Erythroblast (primary cell): Measurements from ENCODE around the gene SNX14.
"Not testable (repeated sequence)": the region's sequence is repeated elsewhere in the genome, so short reads cannot be mapped to it uniquely, and the experiment has no call there.

Experiments used
- GATA1 ChIP-seq: IDR thresholded peaks from 2 replicates; pipeline ENCODE4 v1.6.1; 2011; ENCODE audit warnings: low read depth, mild to moderate bottlenecking, control low read depth, low read length, moderate library complexity
- POLR2A ChIP-seq: IDR thresholded peaks from 2 replicates; pipeline ENCODE4 v1.6.1; 2011; ENCODE audit warnings: mild to moderate bottlenecking, low read length

DNA sequence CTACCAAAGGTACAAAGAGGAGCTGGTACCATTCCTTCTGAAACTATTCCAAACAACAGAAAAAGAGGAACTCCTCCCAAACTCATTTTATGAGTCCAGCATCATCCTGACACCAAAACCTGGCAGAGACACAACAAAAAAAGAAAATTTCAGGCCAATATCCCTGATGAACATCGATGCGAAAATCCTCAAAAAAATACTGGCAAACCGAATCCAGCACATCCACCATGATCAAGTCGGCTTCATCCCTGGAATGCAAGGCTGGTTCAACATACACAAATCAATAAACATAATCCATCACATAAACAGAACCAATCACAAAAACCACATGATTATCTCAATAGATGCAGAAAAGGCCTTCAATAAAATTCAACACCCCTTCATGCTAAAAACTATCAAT lies 10.8 kb downstream of the SNX14 start:
- not testable (repeated sequence) for TF ChIP-seq POLR2A, GATA1
